ENCODE data around the gene MSX1.

MSX1 gene

DNA sequence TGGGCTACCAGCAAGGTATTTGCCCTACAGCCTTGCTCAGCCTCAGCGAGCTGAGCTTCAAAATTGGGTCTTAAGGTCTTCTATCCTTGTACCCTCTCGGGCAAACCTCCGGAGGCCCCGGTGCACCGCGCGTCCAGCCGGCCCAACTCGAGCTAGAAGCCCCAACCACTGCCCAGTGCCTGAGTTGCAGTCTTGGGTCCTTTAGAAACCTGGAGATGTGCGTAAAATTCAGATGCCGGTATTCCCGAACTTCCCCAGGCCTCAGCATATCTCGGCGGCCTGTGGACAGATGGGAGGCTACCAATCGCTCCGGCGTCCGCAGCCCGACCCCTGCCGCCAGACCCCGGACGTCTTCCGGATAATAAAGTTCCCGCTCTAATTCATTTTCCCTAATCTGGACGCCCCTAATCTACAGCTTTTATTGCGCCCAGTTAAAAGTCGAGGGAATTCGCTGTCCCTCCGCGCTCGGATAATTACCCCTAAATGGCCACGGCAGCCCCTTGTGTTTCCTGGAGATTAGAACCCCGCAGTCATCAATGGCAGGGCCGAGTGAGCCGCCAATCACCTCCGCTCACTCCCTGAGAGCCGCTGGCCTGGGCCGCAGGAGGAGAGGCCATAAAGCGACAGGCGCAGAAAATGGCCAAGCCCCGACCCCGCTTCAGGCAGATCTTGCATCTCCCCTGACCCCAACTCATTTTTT is 1.5 kb upstream of the MSX1 start:
- no peak for DNase-seq (ENCODE audit: low spot score)

DNA sequence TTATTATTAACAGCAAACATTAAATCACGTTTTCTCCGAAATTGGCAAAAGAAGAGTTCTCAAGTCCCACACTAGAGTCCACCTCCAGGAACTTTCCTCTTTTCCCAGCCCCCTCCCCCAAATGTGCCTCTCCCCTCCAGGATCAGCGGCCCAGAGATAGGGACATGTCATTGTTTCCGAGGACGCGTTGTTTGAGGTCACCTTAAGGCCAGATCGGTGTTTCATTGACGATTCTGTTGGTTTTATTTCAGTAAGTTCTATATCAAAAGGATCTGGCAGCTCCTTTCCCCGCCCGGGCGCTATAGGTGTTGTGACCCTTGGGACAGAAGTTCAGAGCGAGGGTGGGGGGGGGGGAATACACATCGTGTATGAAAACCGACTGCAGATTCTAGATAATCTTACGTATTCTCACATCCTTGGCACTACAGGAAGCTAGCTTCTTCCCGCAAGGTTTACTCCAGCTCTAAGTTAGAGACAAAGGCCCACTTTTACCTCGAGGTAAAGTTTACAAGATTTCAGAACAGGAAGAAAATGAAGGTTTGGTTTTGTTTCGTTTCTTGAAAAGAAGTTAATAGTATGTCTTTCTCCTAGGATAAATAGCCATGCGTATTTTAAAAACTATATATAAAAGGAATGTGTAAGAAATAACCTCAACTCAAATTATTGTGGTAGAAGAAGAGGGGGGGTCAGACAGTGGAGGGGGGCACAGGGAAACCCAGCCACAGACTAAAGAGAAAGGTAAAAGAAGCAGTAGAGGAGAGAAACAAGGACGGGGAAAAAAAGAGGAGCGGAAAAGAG is 739 bp upstream of the MSX1 start:
- DNase-seq (ENCODE audit: low spot score) = no peak

DNA sequence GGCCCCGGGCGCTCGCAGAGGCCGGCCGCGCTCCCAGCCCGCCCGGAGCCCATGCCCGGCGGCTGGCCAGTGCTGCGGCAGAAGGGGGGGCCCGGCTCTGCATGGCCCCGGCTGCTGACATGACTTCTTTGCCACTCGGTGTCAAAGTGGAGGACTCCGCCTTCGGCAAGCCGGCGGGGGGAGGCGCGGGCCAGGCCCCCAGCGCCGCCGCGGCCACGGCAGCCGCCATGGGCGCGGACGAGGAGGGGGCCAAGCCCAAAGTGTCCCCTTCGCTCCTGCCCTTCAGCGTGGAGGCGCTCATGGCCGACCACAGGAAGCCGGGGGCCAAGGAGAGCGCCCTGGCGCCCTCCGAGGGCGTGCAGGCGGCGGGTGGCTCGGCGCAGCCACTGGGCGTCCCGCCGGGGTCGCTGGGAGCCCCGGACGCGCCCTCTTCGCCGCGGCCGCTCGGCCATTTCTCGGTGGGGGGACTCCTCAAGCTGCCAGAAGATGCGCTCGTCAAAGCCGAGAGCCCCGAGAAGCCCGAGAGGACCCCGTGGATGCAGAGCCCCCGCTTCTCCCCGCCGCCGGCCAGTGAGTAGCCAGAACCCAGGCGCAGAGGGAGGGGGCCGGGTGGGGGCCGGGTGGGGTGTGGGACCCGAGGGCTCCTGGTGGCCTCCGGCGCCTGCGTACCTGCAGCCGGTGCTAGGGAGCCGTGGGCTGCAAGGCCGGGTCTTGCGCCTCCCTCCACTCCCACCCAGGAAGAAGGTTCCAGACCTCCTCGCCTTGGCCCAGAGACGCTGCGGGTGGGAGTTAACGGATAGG is 534 bp downstream of the MSX1 start:
- no peak for DNase-seq (ENCODE audit: low spot score)

DNA sequence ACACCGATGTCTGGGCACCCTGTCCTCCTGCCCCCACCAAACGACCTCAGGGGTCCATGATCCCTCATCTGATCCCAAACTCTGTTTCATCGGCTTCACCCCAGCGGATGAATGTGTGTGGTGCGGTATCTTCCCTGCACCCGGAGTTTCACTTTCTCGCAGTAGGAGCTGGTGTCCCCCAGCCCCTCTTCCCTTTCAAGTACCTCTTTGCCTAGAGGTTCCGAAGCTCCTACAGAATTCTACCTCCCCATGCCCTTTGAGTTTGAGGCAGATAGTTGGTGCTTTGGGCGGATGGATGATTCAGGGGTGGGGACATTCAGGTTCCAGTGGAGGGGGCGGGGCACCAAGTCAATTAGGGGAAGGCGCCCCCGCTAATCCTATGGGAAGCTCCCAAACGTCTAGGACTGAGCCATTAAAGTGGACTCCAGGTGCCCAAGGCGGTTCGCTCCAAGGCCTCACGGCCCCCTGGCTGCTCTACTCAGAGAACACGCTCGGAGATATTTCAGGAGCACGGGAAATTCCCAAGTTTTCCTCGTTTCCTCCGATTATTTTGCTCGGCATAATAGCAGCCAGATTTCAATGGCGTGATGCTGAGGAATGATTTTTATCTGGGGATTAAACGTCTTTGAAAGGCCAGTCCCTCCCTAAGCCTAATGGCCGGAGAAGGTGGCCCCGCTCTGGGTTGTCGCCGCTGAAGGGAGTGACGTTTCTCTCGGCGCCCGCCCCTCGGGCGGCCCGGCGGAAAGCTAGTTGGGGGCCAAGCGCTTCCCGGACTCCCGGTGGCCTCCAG is 1.3 kb downstream of the MSX1 start:
- DNase-seq (ENCODE audit: low spot score) = no peak

DNA sequence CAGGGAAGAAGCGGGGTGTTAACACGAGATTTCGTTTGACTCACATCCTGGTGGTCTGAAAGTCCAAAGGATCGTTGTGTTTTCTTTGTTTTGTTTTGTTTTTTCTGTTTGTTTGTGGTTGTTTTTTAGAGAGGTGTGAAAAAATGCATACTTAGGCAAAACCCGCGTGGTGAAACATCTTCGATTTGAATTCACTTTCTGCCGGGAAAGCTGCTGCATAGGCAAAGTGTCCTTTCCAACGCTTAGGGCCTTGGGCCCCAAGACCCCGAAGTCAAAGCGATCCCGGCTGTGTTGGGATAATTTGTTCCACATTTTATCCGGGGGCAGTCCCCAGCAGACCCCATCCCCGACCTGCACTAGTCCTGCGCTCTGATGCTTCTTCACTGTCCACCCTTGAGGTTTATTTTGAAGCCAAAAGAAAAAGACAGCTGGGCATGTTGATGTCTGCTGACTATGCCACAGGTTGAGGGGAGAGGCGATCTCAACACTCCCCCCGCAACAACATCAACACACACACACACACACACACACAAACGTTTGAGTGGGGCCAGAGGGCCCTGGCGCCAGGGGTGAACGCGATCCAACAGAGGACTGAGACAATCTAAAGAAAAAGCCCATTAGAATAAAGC is 2.0 kb downstream of the MSX1 start:
- DNase-seq (ENCODE audit: low spot score) = no peak

DNA sequence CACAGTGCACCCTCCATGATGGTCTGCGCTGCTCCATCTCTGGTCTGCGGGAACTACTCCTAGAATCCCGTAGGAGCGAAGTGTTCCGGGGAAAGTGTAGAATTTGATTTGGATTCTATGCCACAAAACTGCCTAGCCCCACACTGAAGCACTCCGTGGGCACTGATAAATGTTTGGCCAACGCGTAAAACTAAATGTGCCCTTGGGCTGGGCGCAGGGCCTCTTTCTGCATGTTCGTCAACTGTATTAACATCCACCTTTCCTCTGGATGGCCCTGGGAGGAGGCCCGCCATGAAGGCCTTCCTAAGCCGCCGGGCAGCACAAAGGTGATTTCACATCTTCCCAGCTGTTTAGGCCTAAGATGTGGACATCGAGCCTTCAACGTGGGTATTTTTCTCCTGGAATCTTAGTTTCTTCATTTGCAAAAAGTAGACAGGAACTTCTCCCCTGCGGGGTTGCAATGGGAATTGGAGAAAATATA is 2.6 kb downstream of the MSX1 start:
- DNase-seq (ENCODE audit: low spot score) = no peak

DNA sequence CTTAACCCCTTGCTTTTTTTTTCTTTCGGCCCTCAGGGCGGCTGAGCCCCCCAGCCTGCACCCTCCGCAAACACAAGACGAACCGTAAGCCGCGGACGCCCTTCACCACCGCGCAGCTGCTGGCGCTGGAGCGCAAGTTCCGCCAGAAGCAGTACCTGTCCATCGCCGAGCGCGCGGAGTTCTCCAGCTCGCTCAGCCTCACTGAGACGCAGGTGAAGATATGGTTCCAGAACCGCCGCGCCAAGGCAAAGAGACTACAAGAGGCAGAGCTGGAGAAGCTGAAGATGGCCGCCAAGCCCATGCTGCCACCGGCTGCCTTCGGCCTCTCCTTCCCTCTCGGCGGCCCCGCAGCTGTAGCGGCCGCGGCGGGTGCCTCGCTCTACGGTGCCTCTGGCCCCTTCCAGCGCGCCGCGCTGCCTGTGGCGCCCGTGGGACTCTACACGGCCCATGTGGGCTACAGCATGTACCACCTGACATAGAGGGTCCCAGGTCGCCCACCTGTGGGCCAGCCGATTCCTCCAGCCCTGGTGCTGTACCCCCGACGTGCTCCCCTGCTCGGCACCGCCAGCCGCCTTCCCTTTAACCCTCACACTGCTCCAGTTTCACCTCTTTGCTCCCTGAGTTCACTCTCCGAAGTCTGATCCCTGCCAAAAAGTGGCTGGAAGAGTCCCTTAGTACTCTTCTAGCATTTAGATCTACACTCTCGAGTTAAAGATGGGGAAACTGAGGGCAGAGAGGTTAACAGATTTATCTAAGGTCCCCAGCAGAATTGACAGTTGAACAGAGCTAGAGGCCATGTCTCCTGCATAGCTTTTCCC is 3.4 kb downstream of the MSX1 start:
- DNase-seq (ENCODE audit: low spot score) = no peak

DNA sequence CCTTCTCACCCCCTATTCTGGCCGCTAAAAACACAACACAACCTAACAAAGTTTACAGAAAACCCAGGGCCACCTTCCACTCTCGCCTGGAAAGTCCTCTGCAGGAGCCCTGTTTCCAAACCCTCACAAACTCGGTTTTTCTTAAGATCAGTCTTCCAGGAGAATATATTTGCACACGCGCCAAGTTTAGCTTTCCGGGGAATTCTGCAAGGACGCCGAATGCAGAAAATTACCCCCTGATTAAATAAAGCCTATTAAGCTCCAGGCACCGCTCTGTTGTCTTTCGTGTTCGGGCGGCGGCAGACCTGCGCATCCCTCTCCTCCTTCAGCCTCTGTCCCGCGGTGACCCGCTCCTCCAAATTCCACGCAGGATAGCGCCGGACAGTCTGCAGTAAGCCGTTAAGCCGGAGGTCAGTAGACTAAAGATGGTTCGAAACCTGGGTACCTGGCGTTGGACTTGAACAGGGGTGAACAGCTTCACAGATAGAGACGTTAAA is 5.0 kb downstream of the MSX1 start:
- no peak for DNase-seq (ENCODE audit: low spot score)

DNA sequence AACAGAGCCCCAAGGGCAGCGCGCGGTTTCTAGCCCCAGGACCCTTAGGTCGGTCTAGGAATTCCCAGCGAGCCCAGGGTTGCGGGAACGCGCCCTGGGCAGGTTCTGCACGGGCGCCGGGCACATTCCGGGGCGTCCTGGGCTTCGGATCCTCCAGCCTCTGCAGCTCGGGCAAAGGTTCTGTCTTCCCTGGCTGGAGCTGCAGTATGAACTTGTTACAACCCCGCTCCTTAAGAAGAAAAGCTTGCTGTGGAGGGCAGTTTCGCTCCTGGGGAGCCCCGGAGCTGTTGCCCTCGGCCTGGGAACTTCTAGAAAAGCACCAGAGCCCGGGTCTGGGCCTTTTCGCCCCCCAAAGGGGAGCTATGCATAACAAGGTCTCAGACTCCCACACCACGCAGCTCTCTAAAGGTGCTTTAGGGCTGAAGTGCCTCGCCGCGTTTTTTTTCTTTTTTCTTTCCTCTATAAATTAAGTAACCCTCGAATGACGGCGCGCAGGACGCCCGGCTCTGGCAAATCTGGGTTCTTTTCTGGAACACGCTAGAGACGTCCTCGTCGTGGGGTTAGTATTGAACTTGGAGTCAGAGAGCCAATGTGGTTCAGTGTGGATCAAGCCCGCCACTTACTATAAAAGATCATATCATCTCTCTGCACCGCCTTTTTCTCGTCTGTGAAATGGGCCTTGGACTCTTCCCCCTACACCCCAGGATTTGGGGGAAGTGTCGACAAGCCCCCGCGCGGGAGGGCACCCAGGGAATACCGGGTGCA is 5.7 kb downstream of the MSX1 start:
- no peak for DNase-seq (ENCODE audit: low spot score)

DNA sequence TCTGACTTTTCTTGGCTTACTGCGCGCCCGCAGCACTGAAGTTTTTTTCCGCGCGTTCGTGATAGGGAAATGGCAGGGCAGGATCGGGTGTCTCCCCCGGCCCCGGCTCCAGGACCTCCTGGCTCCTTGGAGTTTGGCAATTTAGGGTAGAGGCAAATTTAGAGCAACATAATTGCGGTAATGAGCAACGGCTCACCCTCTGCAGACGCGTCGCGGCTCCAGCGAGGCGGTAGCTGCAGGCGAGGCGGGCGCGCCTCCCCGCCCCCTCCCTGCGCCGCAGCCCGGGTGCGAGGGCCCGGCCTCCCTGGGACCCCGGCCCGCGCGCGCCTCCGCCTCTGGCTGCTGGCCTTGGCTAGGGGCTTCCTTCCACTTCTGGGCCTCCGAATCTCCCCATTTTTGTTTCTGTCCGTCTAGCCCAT is 6.2 kb downstream of the MSX1 start:
- no peak for DNase-seq (ENCODE audit: low spot score)

DNA sequence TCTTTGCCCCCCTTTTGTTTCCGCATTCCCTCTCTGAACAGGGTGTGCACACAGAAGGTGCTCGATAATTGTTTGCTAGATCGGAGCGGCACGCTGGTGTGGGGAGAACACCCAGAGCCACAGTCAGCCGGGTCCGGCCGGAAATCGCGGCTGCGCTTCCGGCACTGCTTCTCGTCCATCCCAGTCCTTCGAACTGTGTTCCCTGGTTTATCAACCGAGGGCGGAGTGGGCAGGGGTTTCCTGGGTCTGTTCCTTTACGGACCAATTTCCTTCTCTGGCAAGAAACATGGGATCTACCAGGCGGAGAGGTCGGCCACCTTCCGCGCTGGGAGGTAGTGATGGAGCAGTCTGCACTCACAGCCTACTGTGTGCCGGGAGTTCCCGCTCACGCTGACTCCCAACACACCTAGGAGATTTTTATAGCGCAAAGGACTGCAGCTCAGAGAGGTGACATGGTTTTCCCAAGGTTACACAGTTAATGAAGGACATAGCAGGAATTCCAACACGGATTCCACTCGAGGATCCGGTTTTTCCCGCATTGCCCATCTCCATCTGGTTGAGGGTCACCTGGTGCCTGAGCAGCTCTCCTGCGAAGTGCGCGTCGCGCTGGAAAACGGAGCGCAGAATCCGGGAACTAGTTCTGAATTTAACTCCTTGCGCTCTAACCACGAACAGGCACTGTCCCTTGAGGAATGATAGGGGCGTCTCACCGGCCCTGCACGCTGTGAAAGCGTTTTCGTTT is 6.8 kb downstream of the MSX1 start:
- DNase-seq (ENCODE audit: low spot score) = no peak

DNA sequence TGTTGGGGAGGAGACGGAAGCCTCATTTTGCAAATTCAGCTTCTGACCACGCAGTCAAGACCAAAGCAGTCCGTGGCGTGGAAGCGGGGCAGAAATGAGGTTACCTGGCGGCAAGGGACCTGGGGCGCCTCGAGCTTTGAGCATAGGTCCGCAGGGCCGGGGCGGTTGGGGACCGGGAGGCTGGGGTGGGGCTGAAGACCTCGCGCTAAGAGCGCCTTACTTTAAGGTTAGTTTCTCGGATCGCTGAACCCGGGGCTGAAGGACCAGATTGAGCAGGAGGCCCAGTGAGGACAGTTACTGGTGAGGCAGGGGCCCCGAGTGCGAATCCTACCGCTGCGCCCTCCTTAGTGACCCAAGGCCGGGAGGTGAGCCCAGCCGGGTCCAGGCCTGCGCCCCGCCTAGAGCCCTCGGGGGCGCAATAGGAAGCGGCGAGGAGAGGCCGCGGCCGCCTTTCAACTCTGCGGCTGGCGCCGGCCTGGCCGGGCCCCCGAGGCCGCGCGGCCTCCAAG is 7.5 kb downstream of the MSX1 start:
- DNase-seq (ENCODE audit: low spot score) = no peak

DNA sequence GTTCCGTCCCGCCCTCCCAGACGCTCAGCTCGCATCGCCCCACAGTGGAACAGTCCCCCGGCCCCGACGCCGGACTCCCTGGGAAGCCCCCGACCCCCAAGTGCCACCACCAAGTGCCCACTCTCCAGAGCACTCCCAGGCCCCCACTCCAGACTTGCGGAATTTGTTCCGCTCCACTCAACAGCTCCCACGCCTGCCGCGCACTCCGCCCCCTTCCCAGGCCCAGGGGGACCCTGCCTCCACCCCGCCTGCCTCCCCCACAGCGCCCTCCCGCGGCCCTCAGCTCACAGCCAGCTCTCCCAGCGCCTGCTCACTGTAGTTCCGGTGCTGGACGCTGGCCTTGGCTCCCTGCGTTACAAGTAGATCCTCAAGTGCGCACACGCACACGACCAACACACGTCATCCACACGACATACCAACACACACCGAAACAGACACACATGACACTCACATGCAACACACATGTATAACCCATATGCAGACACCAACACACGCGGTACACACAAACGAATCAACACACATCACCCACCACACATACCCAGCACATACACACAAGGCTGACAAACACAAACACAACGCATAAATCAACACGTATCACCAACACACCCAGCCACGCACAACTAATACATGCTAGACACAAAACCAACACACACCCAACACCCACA is 8.0 kb downstream of the MSX1 start:
- DNase-seq (ENCODE audit: low spot score) = no peak

DNA sequence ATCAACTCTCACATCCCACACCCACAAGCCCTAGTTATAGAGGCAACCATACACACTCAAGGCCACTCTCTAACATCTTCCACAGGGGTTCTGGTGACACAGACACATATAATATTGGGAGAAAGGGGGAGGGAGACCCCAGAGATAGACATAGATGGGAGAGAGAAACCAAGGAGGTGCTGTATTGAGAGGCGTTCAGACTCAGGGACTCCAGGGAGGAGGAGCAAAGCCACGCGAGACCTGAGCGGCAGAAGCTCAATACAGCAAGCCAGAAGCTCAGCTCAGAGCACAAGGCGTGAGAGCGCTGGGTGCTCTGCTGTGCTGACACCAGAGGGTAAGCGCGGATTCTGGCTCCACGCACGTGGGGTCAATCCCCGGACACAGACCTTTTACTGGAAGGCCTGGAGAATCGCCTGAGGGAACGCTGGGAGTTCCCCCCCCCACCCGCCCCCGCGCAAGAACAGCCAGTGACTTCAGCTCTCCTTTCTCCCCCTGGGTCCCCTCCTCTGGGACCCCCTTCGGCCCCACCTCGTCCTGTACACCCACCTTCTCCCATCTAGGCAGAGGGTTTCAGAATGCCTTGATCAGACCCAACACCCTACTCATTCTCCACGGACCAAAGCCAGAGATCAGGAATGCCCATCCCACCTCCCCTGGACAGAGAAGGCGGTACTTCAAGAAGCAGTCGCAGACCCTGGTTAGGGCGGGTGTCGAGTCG is 8.7 kb downstream of the MSX1 start:
- DNase-seq (ENCODE audit: low spot score) = no peak

DNA sequence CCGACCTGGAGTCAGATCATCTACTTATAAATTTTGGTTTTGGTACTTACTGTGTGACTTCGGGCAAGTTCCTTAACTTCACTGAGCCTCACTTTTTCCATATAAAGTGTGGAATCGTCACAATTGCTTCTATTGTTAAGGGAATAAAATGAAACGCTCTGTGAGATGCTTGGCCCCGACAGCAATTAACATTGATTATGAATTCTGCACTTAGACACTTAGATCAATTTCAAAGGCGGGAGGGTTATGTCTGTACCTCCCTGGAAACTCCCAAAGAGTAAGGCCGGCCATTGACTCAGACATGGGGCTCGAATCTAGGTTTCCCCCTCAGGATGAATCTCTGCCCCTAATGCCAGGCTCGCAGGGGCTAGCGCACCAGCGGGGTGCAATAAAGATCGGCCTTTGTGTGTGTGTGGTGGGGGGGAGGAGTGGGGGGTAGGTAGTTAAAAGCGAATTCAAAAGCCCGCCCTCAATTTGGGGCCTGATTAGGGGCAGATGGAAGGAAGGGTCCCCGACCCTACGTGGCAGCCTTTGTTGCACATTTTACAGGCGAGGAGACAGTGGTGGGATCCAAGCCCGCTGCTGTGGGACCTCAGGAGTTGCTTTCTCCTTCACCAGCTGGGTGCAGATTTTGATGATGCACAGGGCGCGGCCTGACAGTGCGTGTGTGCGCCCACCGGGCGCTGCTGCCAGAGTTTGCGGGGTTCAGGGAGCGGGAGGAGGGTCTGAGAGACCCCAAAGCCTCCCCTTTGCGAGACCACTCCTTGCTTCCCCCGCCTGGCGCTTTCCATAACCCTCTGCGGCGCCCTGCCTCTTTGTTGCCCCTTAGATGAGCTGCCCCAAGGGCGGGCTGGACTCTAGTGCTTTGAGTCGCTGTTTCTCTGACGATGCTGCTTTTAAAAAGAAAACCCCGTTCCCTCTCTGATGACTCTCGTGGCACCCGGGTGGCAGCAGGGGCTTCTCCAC is 9.6 kb downstream of the MSX1 start:
- no peak for DNase-seq (ENCODE audit: low spot score)

All from HuH-7 (cell line).